H9 (cell line): ENCODE results near the gene TRANK1. TPM values are rescaled to one million over a fixed set of nuclear protein-coding genes. Genes with fewer than 3 reads are reported as not detected.

Experiments
- DNase-seq: peaks from one replicate; pipeline ENCODE4 v3.0.0-alpha.2; 2017
- H2AFZ ChIP-seq: one replicate; pipeline ENCODE4 v1.6.1; 2013; ENCODE audit warnings: mild to moderate bottlenecking, low read length, control low read depth, moderate library complexity
- H2AK5ac ChIP-seq: 2 replicates; pipeline ENCODE4 v1.6.1; 2013; ENCODE audit warnings: low read length, control low read depth, mixed read lengths; ENCODE audit not compliant: insufficient read length
- H2BK120ac ChIP-seq: one replicate; pipeline ENCODE4 v1.6.1; 2013; ENCODE audit warnings: low read depth, mild to moderate bottlenecking, low read length, control low read depth, inconsistent platforms; ENCODE audit not compliant: poor library complexity, severe bottlenecking
- H2BK12ac ChIP-seq: 2 replicates; pipeline ENCODE4 v1.6.1; 2013; ENCODE audit warnings: low read length, control low read depth, mixed read lengths, low read depth; ENCODE audit not compliant: insufficient read length
- H2BK15ac ChIP-seq: 2 replicates; pipeline ENCODE4 v1.6.1; 2013; ENCODE audit warnings: low read depth, low read length, control low read depth
- H2BK20ac ChIP-seq: one replicate; pipeline ENCODE4 v1.6.1; 2013; ENCODE audit warnings: low read depth, mild to moderate bottlenecking, low read length, control low read depth, inconsistent platforms; ENCODE audit not compliant: poor library complexity, severe bottlenecking
- H2BK5ac ChIP-seq: 2 replicates; pipeline ENCODE4 v1.6.1; 2013; ENCODE audit warnings: low read length, control low read depth, mixed read lengths; ENCODE audit not compliant: insufficient read length
- H3K14ac ChIP-seq: 2 replicates; pipeline ENCODE4 v1.6.1; 2013; ENCODE audit warnings: low read length, control low read depth; ENCODE audit not compliant: insufficient read depth
- H3K18ac ChIP-seq: 2 replicates; pipeline ENCODE4 v1.6.1; 2013; ENCODE audit warnings: low read depth, mild to moderate bottlenecking, mixed read lengths, low read length, control low read depth; ENCODE audit not compliant: insufficient read length
- H3K23ac ChIP-seq: 2 replicates; pipeline ENCODE4 v1.6.1; 2013; ENCODE audit warnings: low read length, control low read depth, mixed read lengths, low read depth; ENCODE audit not compliant: insufficient read length
- H3K23me2 ChIP-seq: 2 replicates; pipeline ENCODE4 v1.6.1; 2013; ENCODE audit warnings: low read depth, mild to moderate bottlenecking, mixed read lengths, low read length, control low read depth; ENCODE audit not compliant: insufficient read length, poor library complexity, severe bottlenecking
- H3K27ac ChIP-seq: 2 replicates; pipeline ENCODE4 v1.5.1; 2013; ENCODE audit warnings: low read length, control low read depth, mixed read lengths, low read depth; ENCODE audit not compliant: insufficient read length
- H3K27me3 ChIP-seq: 2 replicates; pipeline ENCODE4 v1.6.1; 2013; ENCODE audit warnings: low read length, control low read depth, inconsistent platforms; ENCODE audit not compliant: insufficient read depth
- H3K4ac ChIP-seq: 2 replicates; pipeline ENCODE4 v1.6.1; 2013; ENCODE audit warnings: low read depth, mild to moderate bottlenecking, control low read depth, inconsistent platforms, low read length, moderate library complexity
- H3K4me1 ChIP-seq: 2 replicates; pipeline ENCODE4 v1.6.1; 2013; ENCODE audit warnings: low read length, control low read depth, inconsistent platforms; ENCODE audit not compliant: insufficient read depth
- H3K4me2 ChIP-seq: 2 replicates; pipeline ENCODE4 v1.6.1; 2013; ENCODE audit warnings: low read length, control low read depth, mixed read lengths; ENCODE audit not compliant: insufficient read length, insufficient read depth
- H3K56ac ChIP-seq: 2 replicates; pipeline ENCODE4 v1.6.1; 2013; ENCODE audit warnings: low read depth, mild to moderate bottlenecking, mixed read lengths, low read length, control low read depth; ENCODE audit not compliant: insufficient read length
- H3K79me1 ChIP-seq: 2 replicates; pipeline ENCODE4 v1.6.1; 2013; ENCODE audit warnings: low read depth, mild to moderate bottlenecking, moderate library complexity, low read length, control low read depth, inconsistent platforms; ENCODE audit not compliant: insufficient read depth, poor library complexity, severe bottlenecking
- H3K79me2 ChIP-seq: 2 replicates; pipeline ENCODE4 v1.6.1; 2013; ENCODE audit warnings: low read length, control low read depth, inconsistent platforms; ENCODE audit not compliant: insufficient read depth
- H3K9ac ChIP-seq: 2 replicates; pipeline ENCODE4 v1.6.1; 2013; ENCODE audit warnings: low read length, control low read depth, mixed read lengths; ENCODE audit not compliant: insufficient read length; ENCODE audit errors: extremely low read depth
- H3K9me3 ChIP-seq: one replicate; pipeline ENCODE4 v1.6.1; 2013; ENCODE audit warnings: low read depth, low read length, inconsistent platforms; ENCODE audit not compliant: control insufficient read depth
- H3T11ph ChIP-seq: one replicate; pipeline ENCODE4 v1.6.1; 2013; ENCODE audit warnings: mild to moderate bottlenecking, low read length, control low read depth, inconsistent platforms
- H4K20me1 ChIP-seq: one replicate; pipeline ENCODE4 v1.6.1; 2013; ENCODE audit not compliant: control insufficient read depth, insufficient read length, insufficient read depth
- H4K5ac ChIP-seq: 2 replicates; pipeline ENCODE4 v1.6.1; 2013; ENCODE audit warnings: low read depth, mild to moderate bottlenecking, mixed read lengths, low read length, control low read depth; ENCODE audit not compliant: insufficient read length
- H4K8ac ChIP-seq: replicated peaks from 2 replicates; pipeline ENCODE4 v1.6.1; 2013; ENCODE audit warnings: low read length, control low read depth, mixed read lengths, low read depth; ENCODE audit not compliant: insufficient read length
- H4K91ac ChIP-seq: 2 replicates; pipeline ENCODE4 v1.6.1; 2013; ENCODE audit warnings: low read depth, mild to moderate bottlenecking, moderate library complexity, mixed read lengths, low read length, control low read depth; ENCODE audit not compliant: insufficient read length
- H3K27ac Mint-ChIP-seq, 3 experiments: 2 replicates in 2 of 3; 3 replicates in 1 of 3; pipeline ENCODE4 v1.8.0; 2020 to 2021; ENCODE audit warnings: mixed read lengths in 3 of 3, mild to moderate bottlenecking in 1 of 3, moderate library complexity in 1 of 3
- H3K27me3 Mint-ChIP-seq: 2 replicates; pipeline ENCODE4 v1.8.0; 2021; ENCODE audit warnings: low read depth, mild to moderate bottlenecking, moderate library complexity, mixed read lengths
- H3K36me3 Mint-ChIP-seq, 3 experiments: 2 replicates in 2 of 3; 3 replicates in 1 of 3; pipeline ENCODE4 v1.8.0; 2020 to 2021; ENCODE audit warnings: low read depth in 3 of 3, mixed read lengths in 3 of 3; ENCODE audit not compliant: insufficient read depth in 1 of 3
- H3K4me1 Mint-ChIP-seq, 2 experiments: 2 replicates each; pipeline ENCODE4 v1.8.0; 2020; ENCODE audit warnings: mixed read lengths in 2 of 2
- H3K4me3 Mint-ChIP-seq, 2 experiments: 2 replicates in 1 of 2; 3 replicates in 1 of 2; pipeline ENCODE4 v1.8.0; 2020 to 2021; ENCODE audit warnings: mild to moderate bottlenecking in 2 of 2, mixed read lengths in 2 of 2, moderate library complexity in 1 of 2
- H3K9me3 Mint-ChIP-seq, 2 experiments: 2 replicates in 1 of 2; 3 replicates in 1 of 2; pipeline ENCODE4 v1.8.0; 2020; ENCODE audit warnings: mild to moderate bottlenecking in 2 of 2, mixed read lengths in 2 of 2, moderate library complexity in 1 of 2
- CTCF ChIP-seq: fragments of 200-600 bp; sonication (generic); conservative IDR thresholded peaks from 3 replicates; pipeline ENCODE4 v1.8.0; 2021; ENCODE audit warnings: antibody characterized with exemption, mild to moderate bottlenecking
- WGBS: extraction: QIAGEN DNeasy Blood & Tissue Kit; methylation state at CpG from one replicate; pipeline ENCODE4 v1.1.7; 2013; ENCODE audit warnings: missing lambda C conversion rate, low lambda C conversion rate, mixed read lengths; ENCODE audit not compliant: insufficient read length; ENCODE audit errors: extremely low coverage; 5-methylcytosine and 5-hydroxymethylcytosine counted together
- total RNA-seq: library from RNA; stranded (reverse); gene quantifications from 2 replicates; pipeline ENCODE4 v1.2.1, GENCODE V29; 2021

Gene TRANK1
- total RNA-seq, 1 experiment from 2014 or later, result 5.9 TPM

DNA sequence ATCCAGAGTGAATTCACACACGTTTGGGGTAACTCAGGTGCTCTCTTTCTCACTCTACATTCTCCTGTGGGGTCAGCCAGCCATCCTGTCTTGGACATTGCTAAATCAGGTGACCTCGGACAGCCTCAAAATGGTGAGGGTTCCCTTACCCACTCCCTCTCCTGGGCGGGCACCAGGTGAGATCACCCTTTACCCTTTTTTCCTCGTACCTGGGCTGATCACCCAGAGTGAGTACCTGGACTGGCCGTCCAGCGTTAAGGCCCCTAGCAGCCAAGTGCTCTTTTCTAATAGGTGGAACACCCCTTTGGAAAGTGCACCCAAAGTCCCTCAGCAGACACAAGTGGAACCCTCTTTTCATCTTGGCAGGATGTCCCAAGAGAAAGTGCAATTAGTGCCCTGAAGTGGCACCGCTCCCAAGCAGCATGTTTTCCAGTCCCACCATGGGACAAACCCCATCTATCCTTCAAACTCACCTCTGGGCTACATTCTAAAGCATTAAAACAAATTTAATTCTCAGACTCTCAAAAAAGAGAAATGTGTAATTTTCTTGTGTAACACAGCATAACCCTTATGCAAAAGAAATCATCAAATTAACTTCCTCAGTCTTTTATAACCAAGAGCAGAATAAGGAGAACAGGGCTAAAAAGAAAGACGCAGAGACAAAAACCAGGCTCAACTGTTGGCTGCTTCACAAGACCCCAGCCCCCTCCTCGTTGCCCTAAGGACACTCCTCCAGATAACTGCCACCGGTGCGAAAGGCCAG, 20.7 kb downstream of the TRANK1 start:
- no peak overlapping the region for H2AK5ac ChIP-seq
- Mint-ChIP-seq H3K4me3 (no peak overlapping the region; a peak in 1 of 5 replicates), H3K27me3 (no peaks in the 10 kb centered on the region), H3K36me3 (peaks cover 6 to 16% (median 6%) of the 10 kb centered on the region in 3 experiments; a peak in 5 of 7 replicates), H3K4me1 (peaks cover 14 to 25% of the 10 kb centered on the region in 2 experiments), H3K9me3 (peaks cover 8 to 14% of the 10 kb centered on the region in 2 experiments; a peak in 4 of 5 replicates), H3K27ac (peak overlapping the region in 1 of 3 experiments; percentile 84; a peak in 1 of 7 replicates)
- no peak overlapping the region for H3K27ac ChIP-seq
- no peaks in the 10 kb centered on the region for H3K23me2 ChIP-seq
- H3K4me1 ChIP-seq, result no peaks in the 10 kb centered on the region
- no peak overlapping the region for H2BK15ac ChIP-seq
- H3K79me2 ChIP-seq, result no peaks in the 10 kb centered on the region; the same call in 1 of the 2 replicates
- no peak overlapping the region for H3K9ac ChIP-seq
- H3K27me3 ChIP-seq, result no peaks in the 10 kb centered on the region
- WGBS, result no CpG with 5 or more reads among the region's 11 CpGs
- no peaks in the 10 kb centered on the region for H4K20me1 ChIP-seq
- H2AFZ ChIP-seq, result no peak overlapping the region
- no peak overlapping the region for H4K91ac ChIP-seq
- H3K18ac ChIP-seq, result no peak overlapping the region
- H3K9me3 ChIP-seq, result no peaks in the 10 kb centered on the region
- H3K14ac ChIP-seq, result no peak overlapping the region
- H3K56ac ChIP-seq, result no peak overlapping the region
- H2BK12ac ChIP-seq, result no peak overlapping the region
- H2BK20ac ChIP-seq, result no peak overlapping the region
- H3T11ph ChIP-seq, result no peak overlapping the region
- H3K79me1 ChIP-seq, result no peaks in the 10 kb centered on the region
- no peak for TF ChIP-seq CTCF
- H2BK5ac ChIP-seq, result no peak overlapping the region
- no peak overlapping the region for H4K5ac ChIP-seq
- H3K4ac ChIP-seq, result no peak overlapping the region
- H3K4me2 ChIP-seq, result no peak overlapping the region
- no peak for DNase-seq
- no peak overlapping the region for H4K8ac ChIP-seq
- no peak overlapping the region for H3K23ac ChIP-seq
- H2BK120ac ChIP-seq, result no peak overlapping the region
